H1 (cell line): Measurements from ENCODE around the gene EPHB1. TPM values are rescaled to one million over a fixed set of nuclear protein-coding genes. Genes with fewer than 3 reads are reported as not detected.

Experiments
- CTCF ChIA-PET: fragments of 300-600 bp; sonication (Branson Sonifier 250); formaldehyde crosslinking; loops from one replicate; lab custom pipeline; 2021; ENCODE audit not compliant: partially characterized antibody; lab: Charles Lee
- POLR2A ChIA-PET: fragments of 300-600 bp; sonication (Branson Sonifier 250); formaldehyde crosslinking; loops from one replicate; lab custom pipeline; 2021; ENCODE audit warnings: inconsistent platforms; ENCODE audit not compliant: partially characterized antibody; lab: Charles Lee
- DNase-seq, 2 experiments: peaks; one replicate each; pipeline versions ENCODE4 v3.0.0 to v3.0.0-alpha.2; 2010 to 2022; ENCODE audit warnings: low spot score in 2 of 2, low read depth in 1 of 2, mixed read lengths in 1 of 2
- FAIRE-seq: peaks from 2 replicates; lab custom pipeline; 2011; peaks lifted over from hg19 to GRCh38; lab: Jason Lieb, UNC
- H2AFZ ChIP-seq: 2 replicates; pipeline ENCODE4 v1.8.1; 2012; ENCODE audit warnings: low read length, inconsistent platforms
- H2AK5ac ChIP-seq: 2 replicates; pipeline ENCODE4 v1.6.1; 2013; ENCODE audit warnings: low read depth, low read length
- H2BK120ac ChIP-seq: replicated peaks from 2 replicates; pipeline ENCODE3; 2013; ENCODE audit warnings: low read depth, low read length, inconsistent platforms
- H2BK12ac ChIP-seq: 2 replicates; pipeline ENCODE4 v1.6.1; 2013; ENCODE audit warnings: low read depth, low read length
- H2BK15ac ChIP-seq: 2 replicates; pipeline ENCODE4 v1.6.1; 2013; ENCODE audit warnings: low read length
- H2BK20ac ChIP-seq: 2 replicates; pipeline ENCODE4 v1.6.1; 2013; ENCODE audit warnings: low read length
- H2BK5ac ChIP-seq: 2 replicates; pipeline ENCODE4 v1.6.1; 2013; ENCODE audit warnings: low read depth, low read length
- H3K14ac ChIP-seq: 2 replicates; pipeline ENCODE4 v1.6.1; 2013; ENCODE audit warnings: inconsistent platforms; ENCODE audit not compliant: insufficient read length
- H3K18ac ChIP-seq: 2 replicates; pipeline ENCODE4 v1.6.1; 2013; ENCODE audit warnings: low read length; ENCODE audit errors: extremely low read depth
- H3K23ac ChIP-seq: 2 replicates; pipeline ENCODE4 v1.6.1; 2013; ENCODE audit warnings: inconsistent platforms; ENCODE audit not compliant: insufficient read length
- H3K23me2 ChIP-seq: 2 replicates; pipeline ENCODE4 v1.6.1; 2013; ENCODE audit warnings: low read depth, low read length
- H3K27ac ChIP-seq: 2 replicates; pipeline ENCODE4 v1.6.1; 2011; ENCODE audit warnings: low read depth, low read length, inconsistent platforms
- H3K27me3 ChIP-seq, 4 experiments: replicated peaks in 1 of 4; 1 replicate in 1 of 4; 2 replicates in 3 of 4; pipeline versions ENCODE4 v1.6.1 to v1.8.1; 2011 to 2013; ENCODE audit warnings: low read length in 3 of 4, mild to moderate bottlenecking in 3 of 4, inconsistent platforms in 2 of 4, mixed read lengths in 2 of 4, moderate library complexity in 1 of 4; ENCODE audit not compliant: control insufficient read depth in 3 of 4, insufficient read depth in 3 of 4; ENCODE audit errors: extremely low read depth in 1 of 4
- H3K36me3 ChIP-seq, 4 experiments: 2 replicates each; pipeline versions ENCODE4 v1.6.1 to v1.8.1; 2011 to 2013; ENCODE audit warnings: mild to moderate bottlenecking in 4 of 4, low read length in 3 of 4, moderate library complexity in 2 of 4, control low read depth in 1 of 4, inconsistent platforms in 1 of 4; ENCODE audit not compliant: insufficient read depth in 4 of 4, control insufficient read depth in 2 of 4
- H3K4ac ChIP-seq: replicated peaks from 2 replicates; pipeline ENCODE3; 2013; ENCODE audit warnings: low read length, low read depth, mixed read lengths, inconsistent platforms; ENCODE audit not compliant: insufficient read length
- H3K4me1 ChIP-seq, 4 experiments: replicated peaks in 1 of 4; 1 replicate in 1 of 4; 2 replicates in 3 of 4; pipeline versions ENCODE4 v1.6.1 to v1.8.1; 2011 to 2013; ENCODE audit warnings: low read length in 3 of 4, inconsistent platforms in 2 of 4, mixed read lengths in 1 of 4; ENCODE audit not compliant: insufficient read depth in 4 of 4, control insufficient read depth in 3 of 4
- H3K4me2 ChIP-seq, 2 experiments: 2 replicates each; pipeline versions ENCODE4 v1.6.1 to v1.8.1; 2011 to 2013; ENCODE audit warnings: low read depth in 2 of 2, low read length in 2 of 2, control low read depth in 1 of 2, inconsistent platforms in 1 of 2, mild to moderate bottlenecking in 1 of 2; ENCODE audit not compliant: insufficient read depth in 1 of 2
- H3K4me3 ChIP-seq, 4 experiments: fragments of 200-600, 300-600 bp in 1 of 4; sonication (generic), shearing (Covaris generic), sonication (Bioruptor Twin) in 1 of 4; 2 replicates each; pipeline versions ENCODE4 v1.5.1 to v1.8.1; 2011 to 2016; ENCODE audit warnings: low read length in 4 of 4, low read depth in 3 of 4, control low read depth in 2 of 4, inconsistent platforms in 2 of 4, mild to moderate bottlenecking in 2 of 4, mixed read lengths in 1 of 4, moderate library complexity in 1 of 4; ENCODE audit not compliant: insufficient read depth in 2 of 4; ENCODE audit errors: extremely low read depth in 1 of 4
- H3K56ac ChIP-seq: replicated peaks from 2 replicates; pipeline ENCODE3; 2013; ENCODE audit warnings: low read depth, mild to moderate bottlenecking, mixed read lengths, low read length, inconsistent platforms; ENCODE audit not compliant: insufficient read length
- H3K79me1 ChIP-seq: 2 replicates; pipeline ENCODE4 v1.6.1; 2013; ENCODE audit warnings: low read depth, low read length, control low read depth
- H3K79me2 ChIP-seq, 2 experiments: 2 replicates each; pipeline versions ENCODE4 v1.6.1 to v1.8.1; 2012 to 2013; ENCODE audit warnings: low read length in 2 of 2, mild to moderate bottlenecking in 2 of 2, inconsistent platforms in 1 of 2; ENCODE audit not compliant: insufficient read depth in 2 of 2, control insufficient read depth in 1 of 2
- H3K9ac ChIP-seq, 4 experiments: replicated peaks in 1 of 4; 1 replicate in 1 of 4; 2 replicates in 3 of 4; pipeline versions ENCODE4 v1.6.1 to v1.8.1; 2011 to 2013; ENCODE audit warnings: low read depth in 3 of 4, low read length in 3 of 4, control low read depth in 2 of 4, mild to moderate bottlenecking in 2 of 4, moderate library complexity in 2 of 4, inconsistent platforms in 1 of 4; ENCODE audit errors: extremely low read depth in 1 of 4
- H3K9me3 ChIP-seq, 2 experiments: 2 replicates each; pipeline versions ENCODE4 v1.6.1 to v1.8.1; 2012 to 2013; ENCODE audit warnings: mild to moderate bottlenecking in 2 of 2, moderate library complexity in 2 of 2, control low read depth in 1 of 2, inconsistent platforms in 1 of 2, low read depth in 1 of 2, low read length in 1 of 2, mixed read lengths in 1 of 2; ENCODE audit not compliant: insufficient read depth in 2 of 2
- H4K20me1 ChIP-seq, 2 experiments: replicated peaks in 1 of 2; 2 replicates each; pipeline versions ENCODE3 to v1.8.1; 2011 to 2013; ENCODE audit warnings: inconsistent platforms in 2 of 2, low read length in 2 of 2, mild to moderate bottlenecking in 1 of 2; ENCODE audit not compliant: insufficient read depth in 2 of 2, control insufficient read depth in 1 of 2
- H4K5ac ChIP-seq: 2 replicates; pipeline ENCODE4 v1.6.1; 2013; ENCODE audit warnings: low read length, low read depth, mixed read lengths, inconsistent platforms; ENCODE audit not compliant: insufficient read length
- H4K8ac ChIP-seq: 2 replicates; pipeline ENCODE4 v1.8.0; 2013; ENCODE audit warnings: mild to moderate bottlenecking, moderate library complexity, low read length, inconsistent platforms; ENCODE audit not compliant: insufficient read depth; ENCODE audit errors: extremely low read depth
- H4K91ac ChIP-seq: replicated peaks from 2 replicates; pipeline ENCODE3; 2013; ENCODE audit warnings: low read length, mixed read lengths, inconsistent platforms; ENCODE audit not compliant: insufficient read length
- ATF3 ChIP-seq: IDR thresholded peaks from 2 replicates; pipeline ENCODE4 v1.6.1; 2011; ENCODE audit warnings: low read depth, mild to moderate bottlenecking, low read length; ENCODE audit not compliant: insufficient read depth
- BRCA1 ChIP-seq: IDR thresholded peaks from 2 replicates; pipeline ENCODE4 v1.6.1; 2012; ENCODE audit warnings: low read depth, low read length, improper control_type of control experiment
- CEBPB ChIP-seq: IDR thresholded peaks from 2 replicates; pipeline ENCODE4 v1.6.1; 2012; ENCODE audit warnings: low read depth, low read length
- CHD1 ChIP-seq: IDR thresholded peaks from 2 replicates; pipeline ENCODE4 v1.6.1; 2012; ENCODE audit warnings: low read depth, low read length, improper control_type of control experiment
- CREB1 ChIP-seq: IDR thresholded peaks from 2 replicates; pipeline ENCODE4 v1.6.1; 2012; ENCODE audit warnings: inconsistent platforms
- EP300 ChIP-seq, 2 experiments: IDR thresholded peaks; 1 replicate in 1 of 2; 2 replicates in 1 of 2; pipeline ENCODE4 v1.6.1; 2011 to 2012; ENCODE audit warnings: low read depth in 2 of 2, low read length in 2 of 2, mild to moderate bottlenecking in 2 of 2, borderline replicate concordance in 1 of 2, inconsistent platforms in 1 of 2, moderate library complexity in 1 of 2
- HDAC6 ChIP-seq: IDR thresholded peaks from one replicate; pipeline ENCODE4 v1.7.1; 2012; ENCODE audit warnings: low read depth, mild to moderate bottlenecking, inconsistent platforms, low read length, moderate library complexity
- JUND ChIP-seq: IDR thresholded peaks from 2 replicates; pipeline ENCODE4 v1.6.1; 2011; ENCODE audit warnings: mild to moderate bottlenecking, improper control_type of control experiment, low read length
- MAX ChIP-seq: IDR thresholded peaks from 2 replicates; pipeline ENCODE4 v1.6.1; 2012; ENCODE audit warnings: inconsistent platforms
- SIRT6 ChIP-seq: IDR thresholded peaks from one replicate; pipeline ENCODE4 v1.7.1; 2012; ENCODE audit warnings: low read length, inconsistent platforms
- SIX5 ChIP-seq: IDR thresholded peaks from 2 replicates; pipeline ENCODE4 v1.6.1; 2011; ENCODE audit warnings: mild to moderate bottlenecking, low read depth, low read length
- SP2 ChIP-seq: IDR thresholded peaks from 2 replicates; pipeline ENCODE4 v1.6.1; 2012; ENCODE audit warnings: mild to moderate bottlenecking, low read length, inconsistent platforms
- TAF7 ChIP-seq: optimal IDR thresholded peaks from 2 replicates; pipeline ENCODE3; 2011; ENCODE audit warnings: low read depth, mild to moderate bottlenecking, inconsistent platforms, low read length, moderate library complexity, borderline replicate concordance
- WGBS, 2 experiments: shearing (Covaris generic) in 1 of 2; methylation state at CpG; one replicate each; pipeline versions ENCODE4 v1.1.6 to v1.1.7; 2013 to 2015; ENCODE audit warnings: low lambda C conversion rate in 2 of 2, mixed read lengths in 2 of 2, inconsistent platforms in 1 of 2, low coverage in 1 of 2, missing lambda C conversion rate in 1 of 2; ENCODE audit not compliant: insufficient replicate concordance in 2 of 2, insufficient coverage in 1 of 2, insufficient read length in 1 of 2; ENCODE audit errors: extremely low coverage in 1 of 2, missing lambda C conversion rate in 1 of 2; 5-methylcytosine and 5-hydroxymethylcytosine counted together
- polyA plus RNA-seq, 7 experiments: library from polyadenylated mRNA; depleted of rRNA in 3 of 7; stranded (reverse) in 5 of 7; unstranded in 2 of 7; fragments of >200 nt in 5 of 7; fragments of 200-250 nt in 2 of 7; gene quantifications; 1 replicate in 5 of 7; 2 replicates in 1 of 7; 4 replicates in 1 of 7; pipeline versions ENCODE4 v1.2.1 to v1.2.3, GENCODE V29; 2011 to 2013; ENCODE audit warnings: missing spikeins in 2 of 7, mixed read lengths in 2 of 7
- total RNA-seq: library from RNA; stranded (reverse); fragmentation: NEBNext Ultra II Directional; extraction: Animal tissue kit (Norgen Biotek cat#: 25700); gene quantifications from 2 replicates; pipeline ENCODE4 v1.2.1, GENCODE V29; 2021

The EPHB1 gene
- total and polyA plus RNA-seq, 2 of the 8 experiments (the other 6 are each of a cell fraction or from before 2014, with no cell fraction given): 3.5 to 5.9 TPM

GRCh38 chr3:134802428-134803050 lies 7.5 kb downstream of the EPHB1 start:
- H4K8ac ChIP-seq: no peak overlapping the region
- whole genome bisulfite sequencing, 2 experiments: 74% methylated on average over 2 of the region's 2 CpGs; no CpG with 5 or more reads in 1 of the 2 experiments
- peaks cover 3 to 8% (median 4%) of the 10 kb centered on the region in 4 experiments; a peak in 4 of 7 replicates for H3K4me1 ChIP-seq
- H2AK5ac ChIP-seq: no peak overlapping the region
- FAIRE-seq (no peak), DNase-seq (peak in 1 of 2 experiments; percentile 28)
- no peaks in the 10 kb centered on the region; a peak in 1 of 4 replicates for H3K79me2 ChIP-seq
- H3K9me3 ChIP-seq: no peaks in the 10 kb centered on the region
- no peaks in the 10 kb centered on the region; a peak in 1 of 8 replicates for H3K36me3 ChIP-seq
- no peak overlapping the region for H3K4me2 ChIP-seq
- POLR2A ChIA-PET: no interaction called here
- H2AFZ ChIP-seq: no peak overlapping the region
- no peak overlapping the region for H3K9ac ChIP-seq
- H3K4me3 ChIP-seq: no peak overlapping the region
- H4K20me1 ChIP-seq: no peaks in the 10 kb centered on the region
- no peak overlapping the region for H2BK20ac ChIP-seq
- no peak overlapping the region for H3K56ac ChIP-seq
- no peak overlapping the region for H3K4ac ChIP-seq
- H2BK120ac ChIP-seq: no peak overlapping the region
- no peak overlapping the region for H3K27ac ChIP-seq
- CTCF ChIA-PET: interaction anchor here (0.6 to 8.8 kb wide), 3 partner anchors 7 to 654 kb away, joined by 3 to 61 read pairs (median 3); partner anchors contain the start of gene EPHB1
- no peak overlapping the region for H3K14ac ChIP-seq
- no peak overlapping the region for H4K91ac ChIP-seq
- no peak overlapping the region for H3K23ac ChIP-seq
- no peaks in the 10 kb centered on the region; the same call in 1 of the 2 replicates for H3K79me1 ChIP-seq
- H3K23me2 ChIP-seq: no peaks in the 10 kb centered on the region; the same call in 1 of the 2 replicates
- no peak overlapping the region for H2BK12ac ChIP-seq
- H3K18ac ChIP-seq: no peak overlapping the region
- H4K5ac ChIP-seq: no peak overlapping the region
- H2BK5ac ChIP-seq: no peak overlapping the region
- no peak overlapping the region for H2BK15ac ChIP-seq
- peaks cover 4 to 12% (median 11%) of the 10 kb centered on the region in 4 experiments; a peak in 6 of 7 replicates for H3K27me3 ChIP-seq
- TF ChIP-seq JUND (no peak), EP300 (IDR thresholded peaks at IDR 0.05; ENCODE audit: borderline replicate concordance in 1 of 2, low read depth in 2 of 2, low read length in 2 of 2) (no peak), TAF7 (no peak), CREB1 (no peak), SP2 (no peak), CEBPB (no peak), BRCA1 (no peak), CHD1 (no peak), ATF3 (no peak), SIRT6 (no peak), HDAC6 (no peak), MAX (no peak), SIX5 (no peak)
